ENCODE measurements around the gene TNS3. TPM values are rescaled to one million over a fixed set of nuclear protein-coding genes. Genes with fewer than 3 reads are reported as not detected.

The TNS3 gene
- total RNA-seq, 1 donor from 2014 or later = 43.2 TPM

GRCh38 chr7:47380325-47381133 is 201.4 kb downstream of the TNS3 start:
- ATAC-seq (ENCODE audit: poor library complexity) (peak; percentile 12), DNase-seq (no peak)
- intact Hi-C loops (cut with DNase I) = no loop called here

- intact Hi-C loops (cut with DNase I) = no loop called here
Measured at GRCh38 chr7:47379629-47380324, 202.1 kb downstream of the TNS3 start.

GRCh38 chr7:47378728-47379395 is 203.0 kb downstream of the TNS3 start:
- intact Hi-C loops (cut with DNase I) = no loop called here
- ATAC-seq (ENCODE audit: poor library complexity) (no peak), DNase-seq (no peak)

More at GRCh38 chr7:47379629-47380324, 202.1 kb downstream of the TNS3 start:
- DNase-seq (peak; percentile 87), ATAC-seq (ENCODE audit: poor library complexity) (peak; percentile 91)

- intact Hi-C loops (cut with DNase I) = no loop called here
- no peak for ATAC-seq (ENCODE audit: poor library complexity)
- no peak for DNase-seq
Measured at GRCh38 chr7:47377741-47378140, 204.2 kb downstream of the TNS3 start.

GRCh38 chr7:47376991-47377616 is 204.8 kb downstream of the TNS3 start:
- ATAC-seq (ENCODE audit: poor library complexity) = no peak
- DNase-seq = no peak
- intact Hi-C loops (cut with DNase I) = no loop called here

- DNase-seq (no peak), ATAC-seq (ENCODE audit: poor library complexity) (peak; percentile 14)
- intact Hi-C loops (cut with DNase I) = no loop called here
Measured at GRCh38 chr7:47375121-47375938, 206.6 kb downstream of the TNS3 start.

GRCh38 chr7:47374538-47374937 is 207.4 kb downstream of the TNS3 start:
- ATAC-seq (ENCODE audit: poor library complexity) = no peak
- intact Hi-C loops (cut with DNase I) = no loop called here

GRCh38 chr7:47373871-47374451 is 207.9 kb downstream of the TNS3 start:
- ATAC-seq (ENCODE audit: poor library complexity) (peak; percentile 45), DNase-seq (no peak)
- intact Hi-C loops (cut with DNase I) = no loop called here

More at GRCh38 chr7:47374538-47374937, 207.4 kb downstream of the TNS3 start:
- DNase-seq = no peak

- intact Hi-C loops (cut with DNase I) = no loop called here
- ATAC-seq (ENCODE audit: poor library complexity) (peak; percentile 88), DNase-seq (peak; percentile 91)
Measured at GRCh38 chr7:47371733-47372368, 210.1 kb downstream of the TNS3 start.

- intact Hi-C loops (cut with DNase I) = no loop called here
- DNase-seq (no peak), ATAC-seq (ENCODE audit: poor library complexity) (no peak)
Measured at GRCh38 chr7:47371317-47371716, 210.6 kb downstream of the TNS3 start.

GRCh38 chr7:47370461-47371042 is 211.4 kb downstream of the TNS3 start:
- no peak for ATAC-seq (ENCODE audit: poor library complexity)
- intact Hi-C loops (cut with DNase I) = no loop called here
- no peak for DNase-seq

GRCh38 chr7:47369736-47370135 is 212.2 kb downstream of the TNS3 start:
- intact Hi-C loops (cut with DNase I) = no loop called here
- no peak for ATAC-seq (ENCODE audit: poor library complexity)
- no peak for DNase-seq

GRCh38 chr7:47368190-47368812 is 213.6 kb downstream of the TNS3 start:
- DNase-seq (no peak), ATAC-seq (ENCODE audit: poor library complexity) (no peak)
- intact Hi-C loops (cut with DNase I) = no loop called here

- no peak for ATAC-seq (ENCODE audit: poor library complexity)
- intact Hi-C loops (cut with DNase I) = no loop called here
- no peak for DNase-seq
Measured at GRCh38 chr7:47367369-47367768, 214.5 kb downstream of the TNS3 start.

GRCh38 chr7:47366960-47367359 is 215.0 kb downstream of the TNS3 start:
- no peak for DNase-seq
- intact Hi-C loops (cut with DNase I) = no loop called here
- no peak for ATAC-seq (ENCODE audit: poor library complexity)

GRCh38 chr7:47366211-47366610 is 215.7 kb downstream of the TNS3 start:
- ATAC-seq (ENCODE audit: poor library complexity) = no peak
- intact Hi-C loops (cut with DNase I) = no loop called here
- DNase-seq = no peak

- intact Hi-C loops (cut with DNase I) = no loop called here
- no peak for ATAC-seq (ENCODE audit: poor library complexity)
- no peak for DNase-seq
Measured at GRCh38 chr7:47362984-47363383, 218.9 kb downstream of the TNS3 start.
